H1 (cell line): ENCODE measurements around the gene ARMH3. TPM values are rescaled to one million over a fixed set of nuclear protein-coding genes. Genes with fewer than 3 reads are reported as not detected.

ENCODE experiments used
- EP300 ChIP-seq, 2 experiments: IDR thresholded peaks; 1 replicate in 1 of 2; 2 replicates in 1 of 2; pipeline ENCODE4 v1.6.1; 2011 to 2012; ENCODE audit warnings: low read depth in 2 of 2, low read length in 2 of 2, mild to moderate bottlenecking in 2 of 2, borderline replicate concordance in 1 of 2, inconsistent platforms in 1 of 2, moderate library complexity in 1 of 2
- polyA plus RNA-seq, 7 experiments: library from polyadenylated mRNA; depleted of rRNA in 3 of 7; stranded (reverse) in 5 of 7; unstranded in 2 of 7; fragments of >200 nt in 5 of 7; fragments of 200-250 nt in 2 of 7; gene quantifications; 1 replicate in 5 of 7; 2 replicates in 1 of 7; 4 replicates in 1 of 7; pipeline versions ENCODE4 v1.2.1 to v1.2.3, GENCODE V29; 2011 to 2013; ENCODE audit warnings: missing spikeins in 2 of 7, mixed read lengths in 2 of 7
- total RNA-seq: library from RNA; stranded (reverse); fragmentation: NEBNext Ultra II Directional; extraction: Animal tissue kit (Norgen Biotek cat#: 25700); gene quantifications from 2 replicates; pipeline ENCODE4 v1.2.1, GENCODE V29; 2021

Gene ARMH3
- total and polyA plus RNA-seq, 2 of the 8 experiments (the other 6 are each of a cell fraction or from before 2014, with no cell fraction given): 11.6 to 18.3 TPM

GRCh38 chr10:101867931-101868330 is 188.0 kb downstream of the ARMH3 start (continued):
- no peak for TF ChIP-seq EP300 (IDR thresholded peaks at IDR 0.05; ENCODE audit: borderline replicate concordance in 1 of 2, low read depth in 2 of 2, low read length in 2 of 2)
